Loucy (cell line): Measurements from ENCODE around the gene SIK2.

Source experiments
- EZH2phosphoT487 ChIP-seq: fragments of 200-600 bp; IDR thresholded peaks from 2 replicates; pipeline ENCODE4 v1.6.1; 2018; ENCODE audit warnings: antibody characterized with exemption, mild to moderate bottlenecking, moderate library complexity, borderline replicate concordance
- TF ChIP-seq, protein P1 (sequence below): fragments of 200-600 bp; sonication (generic); conservative IDR thresholded peaks from 2 replicates; pipeline ENCODE4 v1.5.1; 2014; ENCODE audit warnings: mild to moderate bottlenecking, antibody characterized with exemption, low read length

DNA sequence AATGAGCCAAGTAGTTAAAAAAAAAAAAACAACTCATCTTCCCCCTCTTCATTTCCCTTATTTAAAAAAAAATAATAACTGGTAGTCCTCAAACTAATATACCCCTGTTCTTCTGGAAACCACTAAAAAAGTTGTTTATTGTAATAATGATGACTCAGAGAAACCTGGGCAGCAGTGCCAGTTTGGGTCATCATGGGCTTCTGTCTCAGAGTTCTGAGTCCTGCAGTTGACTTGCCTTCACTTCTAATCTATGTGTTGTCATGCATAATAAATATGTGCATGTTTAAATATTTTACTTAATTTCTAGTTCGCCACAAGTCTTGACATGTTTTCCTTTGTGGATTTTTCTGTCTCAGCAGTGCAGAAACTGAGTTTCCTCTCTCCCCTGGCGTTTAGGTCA, 117.1 kb downstream of the SIK2 start:
- TF ChIP-seq, protein P1, sequence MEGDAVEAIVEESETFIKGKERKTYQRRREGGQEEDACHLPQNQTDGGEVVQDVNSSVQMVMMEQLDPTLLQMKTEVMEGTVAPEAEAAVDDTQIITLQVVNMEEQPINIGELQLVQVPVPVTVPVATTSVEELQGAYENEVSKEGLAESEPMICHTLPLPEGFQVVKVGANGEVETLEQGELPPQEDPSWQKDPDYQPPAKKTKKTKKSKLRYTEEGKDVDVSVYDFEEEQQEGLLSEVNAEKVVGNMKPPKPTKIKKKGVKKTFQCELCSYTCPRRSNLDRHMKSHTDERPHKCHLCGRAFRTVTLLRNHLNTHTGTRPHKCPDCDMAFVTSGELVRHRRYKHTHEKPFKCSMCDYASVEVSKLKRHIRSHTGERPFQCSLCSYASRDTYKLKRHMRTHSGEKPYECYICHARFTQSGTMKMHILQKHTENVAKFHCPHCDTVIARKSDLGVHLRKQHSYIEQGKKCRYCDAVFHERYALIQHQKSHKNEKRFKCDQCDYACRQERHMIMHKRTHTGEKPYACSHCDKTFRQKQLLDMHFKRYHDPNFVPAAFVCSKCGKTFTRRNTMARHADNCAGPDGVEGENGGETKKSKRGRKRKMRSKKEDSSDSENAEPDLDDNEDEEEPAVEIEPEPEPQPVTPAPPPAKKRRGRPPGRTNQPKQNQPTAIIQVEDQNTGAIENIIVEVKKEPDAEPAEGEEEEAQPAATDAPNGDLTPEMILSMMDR: no peak
- TF ChIP-seq EZH2phosphoT487: no peak
